ENCODE measurements around the gene TMEM269. TPM values are rescaled to one million over a fixed set of nuclear protein-coding genes. Genes with fewer than 3 reads are reported as not detected.
"Not testable (repeated sequence)": the region's sequence is repeated elsewhere in the genome, so short reads cannot be mapped to it uniquely, and the experiment has no call there.

TMEM269 gene
- total RNA-seq, 3 donors from 2014 or later = under 0.01 to 0.59 (median 0.16) TPM

DNA sequence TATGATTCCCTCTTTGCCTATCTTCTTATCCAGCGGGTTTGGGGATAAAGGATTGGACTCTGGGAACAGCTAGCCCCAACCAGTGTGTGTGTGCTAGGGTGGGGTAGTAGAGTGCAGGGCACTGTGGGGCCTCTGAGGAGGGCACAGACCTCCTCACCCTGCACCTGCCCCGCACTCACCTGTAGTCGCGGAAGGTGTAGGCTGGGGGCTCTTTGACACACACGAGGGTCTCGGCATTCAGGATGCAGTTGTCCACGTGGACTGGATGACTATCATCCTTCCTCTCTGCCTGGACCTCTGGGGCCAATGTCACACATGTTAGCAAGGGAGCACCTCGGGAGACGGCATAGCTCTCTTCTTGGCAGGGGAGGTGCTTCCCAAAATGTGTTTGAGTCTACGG is 36.8 kb upstream of the TMEM269 start:
- no peak for DNase-seq (ENCODE audit: low spot score in 2 of 2)
- Histone ChIP-seq H3K4me3 (no peak overlapping the region), H3K4me1 (no peaks in the 10 kb centered on the region), H3K27me3 (no peaks in the 10 kb centered on the region), H3K36me3 (peaks cover 4% of the 10 kb centered on the region), H3K27ac (no peak overlapping the region), H3K9me3 (no peaks in the 10 kb centered on the region)
- TF ChIP-seq POLR2AphosphoS5 (IDR thresholded peaks at IDR 0.05) = no peak
- TF ChIP-seq, protein P1, sequence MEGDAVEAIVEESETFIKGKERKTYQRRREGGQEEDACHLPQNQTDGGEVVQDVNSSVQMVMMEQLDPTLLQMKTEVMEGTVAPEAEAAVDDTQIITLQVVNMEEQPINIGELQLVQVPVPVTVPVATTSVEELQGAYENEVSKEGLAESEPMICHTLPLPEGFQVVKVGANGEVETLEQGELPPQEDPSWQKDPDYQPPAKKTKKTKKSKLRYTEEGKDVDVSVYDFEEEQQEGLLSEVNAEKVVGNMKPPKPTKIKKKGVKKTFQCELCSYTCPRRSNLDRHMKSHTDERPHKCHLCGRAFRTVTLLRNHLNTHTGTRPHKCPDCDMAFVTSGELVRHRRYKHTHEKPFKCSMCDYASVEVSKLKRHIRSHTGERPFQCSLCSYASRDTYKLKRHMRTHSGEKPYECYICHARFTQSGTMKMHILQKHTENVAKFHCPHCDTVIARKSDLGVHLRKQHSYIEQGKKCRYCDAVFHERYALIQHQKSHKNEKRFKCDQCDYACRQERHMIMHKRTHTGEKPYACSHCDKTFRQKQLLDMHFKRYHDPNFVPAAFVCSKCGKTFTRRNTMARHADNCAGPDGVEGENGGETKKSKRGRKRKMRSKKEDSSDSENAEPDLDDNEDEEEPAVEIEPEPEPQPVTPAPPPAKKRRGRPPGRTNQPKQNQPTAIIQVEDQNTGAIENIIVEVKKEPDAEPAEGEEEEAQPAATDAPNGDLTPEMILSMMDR (IDR thresholded peaks at IDR 0.05) = no peak
- no peak for TF ChIP-seq POLR2A (IDR thresholded peaks at IDR 0.05)
- intact Hi-C loops (cut with DNase I; ENCODE audit: low total_unique reads) = no loop called here

DNA sequence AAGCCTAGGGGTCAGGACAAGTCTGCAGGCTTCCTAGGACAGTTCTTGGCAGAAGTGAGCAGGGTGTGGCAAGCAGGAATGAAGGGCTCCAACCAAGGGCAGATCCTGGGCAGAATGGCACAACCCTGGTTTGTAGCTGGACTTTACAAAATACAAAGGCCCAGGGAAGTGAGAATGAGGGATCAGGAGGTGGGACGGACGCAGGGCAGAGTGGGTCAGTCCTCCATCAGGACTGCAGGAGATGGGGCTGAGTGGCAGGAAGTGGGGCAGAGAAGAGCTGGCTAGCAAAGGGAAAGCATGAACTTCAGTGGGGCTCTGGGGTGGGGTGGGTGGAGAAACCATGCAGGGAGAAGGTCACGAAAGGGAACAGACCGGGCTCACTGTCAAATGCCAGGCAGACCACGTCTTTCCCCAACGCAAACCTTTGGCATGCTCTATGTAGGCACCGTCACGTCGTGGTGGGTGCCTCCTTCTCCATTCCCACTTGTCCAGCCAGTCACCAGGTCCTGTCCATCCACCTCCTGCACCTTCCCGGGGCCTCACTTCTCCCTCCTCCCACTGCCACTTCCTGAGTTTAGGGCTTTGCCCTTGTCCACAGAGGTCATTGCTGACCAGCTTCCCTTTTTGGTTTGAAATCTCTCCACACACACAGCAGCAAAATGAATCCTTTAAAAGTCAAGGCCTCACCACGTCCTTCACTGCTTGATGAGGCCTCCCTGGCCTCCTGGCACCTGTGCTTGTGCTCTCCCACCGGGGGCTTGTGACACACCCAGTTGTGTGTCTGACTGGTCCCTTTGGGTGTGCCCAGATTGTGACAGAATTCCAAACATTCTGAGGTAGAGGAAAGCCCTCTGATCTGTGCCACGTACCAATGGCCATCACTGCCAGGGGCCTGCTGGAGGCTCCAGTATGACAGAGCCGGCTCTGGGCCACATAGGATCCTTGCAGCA is 36.1 kb upstream of the TMEM269 start:
- H3K27ac ChIP-seq = no peak overlapping the region
- H3K27me3 ChIP-seq = no peaks in the 10 kb centered on the region
- no peak for DNase-seq (ENCODE audit: low spot score in 2 of 2)
- H3K9me3 ChIP-seq = no peaks in the 10 kb centered on the region
- H3K4me1 ChIP-seq = no peaks in the 10 kb centered on the region
- intact Hi-C loops (cut with DNase I; ENCODE audit: low total_unique reads) = no loop called here
- TF ChIP-seq POLR2AphosphoS5 (IDR thresholded peaks at IDR 0.05) = no peak
- H3K36me3 ChIP-seq = peaks cover 4% of the 10 kb centered on the region
- H3K4me3 ChIP-seq = no peak overlapping the region

DNA sequence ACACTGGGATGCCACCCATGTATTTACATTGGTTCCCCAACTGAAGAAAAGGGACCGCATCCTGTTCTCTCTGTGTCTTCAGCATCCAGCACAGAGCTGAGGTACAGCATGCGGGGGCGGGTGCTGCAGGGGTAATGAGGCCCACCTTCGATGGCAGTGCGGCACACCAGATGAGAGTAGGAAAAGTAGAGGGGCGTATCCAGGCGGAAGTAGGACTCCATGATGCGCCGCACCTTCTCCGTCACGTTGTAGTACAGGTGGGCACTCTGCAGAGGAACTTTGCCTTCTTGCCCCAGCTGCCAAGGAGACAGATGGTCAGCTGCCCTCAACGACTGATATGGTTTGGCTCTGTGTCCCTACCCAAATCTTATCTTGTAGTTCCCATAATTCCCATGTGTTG is 34.8 kb upstream of the TMEM269 start:
- H3K4me3 ChIP-seq = no peak overlapping the region
- no peak overlapping the region for H3K27ac ChIP-seq
- H3K36me3 ChIP-seq = peaks cover 4% of the 10 kb centered on the region
- no peaks in the 10 kb centered on the region for H3K4me1 ChIP-seq
- DNase-seq (ENCODE audit: low spot score in 2 of 2) = no peak
- no peak for TF ChIP-seq POLR2AphosphoS5 (IDR thresholded peaks at IDR 0.05)
- TF ChIP-seq POLR2A (IDR thresholded peaks at IDR 0.05) = no peak
- TF ChIP-seq, protein P1 (IDR thresholded peaks at IDR 0.05) = no peak
- no peaks in the 10 kb centered on the region for H3K27me3 ChIP-seq
- intact Hi-C loops (cut with DNase I; ENCODE audit: low total_unique reads) = no loop called here
- H3K9me3 ChIP-seq = no peaks in the 10 kb centered on the region

DNA sequence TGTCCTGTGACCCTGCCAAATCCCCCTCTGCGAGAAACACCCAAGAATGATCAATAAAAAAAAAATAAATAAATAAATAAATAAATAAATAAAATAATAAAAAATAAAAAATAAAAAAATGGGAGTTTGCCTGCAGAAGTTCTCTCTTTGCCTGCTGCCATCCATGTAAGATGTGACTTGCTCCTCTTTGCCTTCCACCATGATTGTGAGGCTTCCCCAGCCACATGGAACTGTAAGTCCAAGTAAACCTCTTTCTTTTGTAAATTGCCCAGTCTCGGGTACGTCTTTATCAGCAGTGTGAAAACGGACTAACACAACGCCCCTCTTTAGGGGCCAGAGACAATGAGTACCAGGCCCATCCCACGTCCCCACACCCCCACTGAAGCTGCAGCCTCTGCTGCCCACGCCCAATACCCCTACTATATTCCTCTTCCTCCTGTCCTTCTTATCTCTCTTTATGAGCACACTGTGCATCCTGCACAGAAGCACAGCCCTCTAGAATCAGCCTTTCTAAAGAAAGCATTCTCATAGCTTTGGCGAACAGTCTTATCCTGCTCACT is 33.2 kb upstream of the TMEM269 start:
- H3K4me3 ChIP-seq; H3K4me1 ChIP-seq; H3K27ac ChIP-seq; H3K27me3 ChIP-seq; H3K9me3 ChIP-seq; H3K36me3 ChIP-seq; DNase-seq (ENCODE audit: low spot score in 2 of 2); intact Hi-C loops (cut with DNase I; ENCODE audit: low total_unique reads): not testable (repeated sequence)

DNA sequence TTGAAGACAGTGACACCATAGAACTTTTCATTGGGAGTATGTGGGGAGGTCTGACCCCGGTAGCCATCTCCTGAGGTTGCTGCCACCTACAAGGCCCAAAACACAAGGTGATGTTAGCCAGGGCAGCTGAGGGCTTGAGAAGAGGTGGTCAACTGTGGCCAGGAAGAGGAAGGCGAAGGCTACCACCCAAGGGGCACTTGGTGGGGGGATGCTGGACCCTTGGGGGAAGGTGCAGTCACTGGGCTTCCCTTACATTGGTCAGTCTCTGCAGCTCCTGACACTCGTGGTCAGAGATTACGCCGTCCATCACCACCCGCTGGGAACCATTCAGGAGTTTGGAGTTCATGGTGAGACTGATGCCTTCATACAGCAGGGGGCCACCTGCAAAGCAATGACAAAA is 32.5 kb upstream of the TMEM269 start:
- H3K27me3 ChIP-seq = no peaks in the 10 kb centered on the region
- TF ChIP-seq, protein P1 (IDR thresholded peaks at IDR 0.05) = no peak
- no peak for TF ChIP-seq POLR2A (IDR thresholded peaks at IDR 0.05)
- no peak for TF ChIP-seq POLR2AphosphoS5 (IDR thresholded peaks at IDR 0.05)
- H3K36me3 ChIP-seq = peaks cover 4% of the 10 kb centered on the region
- DNase-seq (ENCODE audit: low spot score in 2 of 2) = no peak
- intact Hi-C loops (cut with DNase I; ENCODE audit: low total_unique reads) = no loop called here
- H3K4me1 ChIP-seq = no peaks in the 10 kb centered on the region
- H3K27ac ChIP-seq = no peak overlapping the region
- H3K4me3 ChIP-seq = no peak overlapping the region
- no peaks in the 10 kb centered on the region for H3K9me3 ChIP-seq

DNA sequence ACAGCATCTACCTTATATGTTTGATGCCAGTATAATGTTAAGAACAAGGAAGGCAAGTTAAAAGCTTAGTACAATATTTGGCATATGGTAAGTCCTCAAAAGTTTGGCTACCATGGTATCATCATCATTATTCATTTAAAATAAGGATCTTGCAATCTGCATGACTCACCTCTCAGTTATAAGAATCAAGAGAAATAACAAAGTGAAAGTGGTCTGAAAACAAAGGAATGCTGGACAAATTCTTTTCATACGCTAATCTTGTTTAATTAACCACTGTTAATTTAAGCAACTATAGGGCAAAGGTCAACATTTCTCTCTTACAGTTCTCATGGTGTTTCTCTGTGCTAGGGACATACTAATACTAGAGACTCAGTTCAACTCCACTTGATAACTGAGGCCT is 31.7 kb upstream of the TMEM269 start:
- no peak for TF ChIP-seq POLR2AphosphoS5 (IDR thresholded peaks at IDR 0.05)
- TF ChIP-seq, protein P1 (IDR thresholded peaks at IDR 0.05) = no peak

More for the DNA sequence above, 31.7 kb upstream of the TMEM269 start:
- intact Hi-C loops (cut with DNase I; ENCODE audit: low total_unique reads) = no loop called here
- DNase-seq (ENCODE audit: low spot score in 2 of 2) = no peak
- Histone ChIP-seq H3K4me3 (no peak overlapping the region), H3K4me1 (no peaks in the 10 kb centered on the region), H3K27me3 (no peaks in the 10 kb centered on the region), H3K36me3 (peaks cover 4% of the 10 kb centered on the region), H3K27ac (no peak overlapping the region), H3K9me3 (no peaks in the 10 kb centered on the region)

Data from breast epithelium (tissue), 4 donors.